A549 treated with AZD9567 at 1 μM for 4 hours (cell line): ENCODE data around the gene PPM1K. TPM values are rescaled to one million over a fixed set of nuclear protein-coding genes. Genes with fewer than 3 reads are reported as not detected.

Source experiments
- total RNA-seq: library from RNA; stranded (reverse); fragments of 200-300 nt; extraction: Qiagen RNA extraction; gene quantifications from 5 replicates; pipeline ENCODE4 v1.2.3, GENCODE V29; 2022; ENCODE audit not compliant: insufficient read depth

The PPM1K gene
- total RNA-seq, result 0.61 to 3.5 TPM (median 0.71 TPM) in 5 replicates

GRCh38 chr4:88284439-88285234, at the start of gene PPM1K:
PPM1K (minus strand) TSS chr4:88284561; CDS start chr4:88278583, 5,978 bp downstream.

Other genes starting within 250 kb of the PPM1K start
- gene ABCG2, start 125.9 kb downstream of the PPM1K start, total RNA-seq, result 15.7 to 20.2 TPM (median 18.4 TPM) in 5 replicates
- 2.6 to 4.1 TPM (median 3.4 TPM) in 5 replicates for gene HERC6, start 94.3 kb upstream of the PPM1K start, total RNA-seq
- 2.4 to 3.9 TPM (median 3.4 TPM) in 5 replicates for gene HERC5, start 172.6 kb upstream of the PPM1K start, total RNA-seq
- gene PYURF, start 239.2 kb upstream of the PPM1K start, total RNA-seq, result 59.8 to 82.0 TPM (median 78.4 TPM) in 5 replicates